HPDE6-E6E7 (cell line): ENCODE measurements around the gene CLCN2.

Source experiments
- DNase-seq: peaks from one replicate; pipeline ENCODE4 v3.0.0; 2011; ENCODE audit warnings: missing footprints; ENCODE audit errors: extremely low spot score

CLCN2 gene

DNA sequence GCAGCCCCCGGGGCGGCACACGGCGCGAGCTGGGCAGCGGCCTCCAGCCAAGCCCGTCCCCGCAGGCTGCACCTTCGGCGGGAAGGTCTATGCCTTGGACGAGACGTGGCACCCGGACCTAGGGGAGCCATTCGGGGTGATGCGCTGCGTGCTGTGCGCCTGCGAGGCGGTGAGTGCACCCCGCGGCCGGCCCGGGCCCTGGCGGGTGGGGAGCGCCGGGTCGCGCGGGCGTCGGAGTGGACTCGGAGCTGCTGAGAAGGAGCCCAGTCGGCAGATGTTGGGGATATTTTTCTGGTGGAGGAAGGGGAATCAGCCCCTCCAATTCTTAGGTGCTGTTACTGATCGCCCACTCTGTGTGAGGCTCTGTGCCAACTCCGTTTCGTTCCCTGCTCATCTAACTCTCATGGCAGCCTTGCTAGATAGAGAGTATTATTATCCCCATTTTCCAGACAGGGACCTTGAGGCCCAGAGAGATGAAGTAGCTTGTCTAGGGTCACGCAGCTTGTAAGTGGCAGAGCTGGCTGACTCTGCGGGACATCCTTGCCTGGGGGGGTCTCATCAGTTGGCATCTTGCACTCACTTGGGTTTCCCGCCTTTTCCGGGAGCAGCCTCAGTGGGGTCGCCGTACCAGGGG, 19.3 kb upstream of the CLCN2 start:
- DNase-seq: no peak

- DNase-seq: peak; percentile 53
Measured at GRCh38 chr3:184380185-184380626, 18.8 kb upstream of the CLCN2 start.

DNA sequence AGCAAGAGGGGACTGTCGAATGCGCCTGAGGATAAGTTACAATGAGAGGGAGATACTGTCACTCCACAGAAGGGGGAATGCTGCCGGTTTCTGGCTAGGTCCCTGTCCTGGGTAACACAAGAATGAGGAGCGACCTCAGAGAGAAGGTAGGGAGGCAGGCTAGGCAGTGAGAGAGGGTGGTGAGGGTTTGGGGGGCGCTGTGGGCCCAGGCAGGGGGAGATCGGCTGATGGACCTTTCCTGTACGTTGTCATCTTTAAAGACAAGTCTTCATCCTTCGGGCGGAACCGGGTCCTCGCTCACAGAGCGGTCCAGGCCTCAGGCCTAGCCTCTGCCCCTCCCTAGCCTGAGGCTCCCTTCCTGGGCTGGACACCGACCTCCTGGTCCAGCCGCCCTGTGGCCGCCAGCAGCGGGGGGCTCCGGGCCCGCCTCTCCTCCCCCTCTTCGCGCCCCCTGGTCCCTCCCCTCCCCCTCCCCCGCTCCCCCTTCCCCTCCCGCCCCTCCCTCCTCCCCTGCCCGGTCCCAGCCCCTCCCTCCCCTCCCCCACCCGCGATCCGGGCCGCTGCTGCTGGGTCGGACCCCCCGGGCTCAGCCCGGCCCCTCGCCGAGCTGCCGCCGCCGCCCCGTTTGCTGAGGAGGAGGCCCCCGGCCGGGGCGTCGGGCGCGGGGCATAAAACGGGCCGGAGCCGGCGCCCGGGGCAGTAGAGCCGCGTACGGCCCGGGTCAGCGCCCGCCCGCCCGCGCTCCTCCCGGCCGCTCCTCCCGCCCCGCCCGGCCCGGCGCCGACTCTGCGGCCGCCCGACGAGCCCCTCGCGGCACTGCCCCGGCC, 18.2 kb upstream of the CLCN2 start, which contains the start of gene CHRD:
TSS of gene CHRD (plus strand) at position 697 of the 827 bp plus-strand sequence. CDS start 265 bp downstream, outside the sequence.
- DNase-seq: no peak

- no peak for DNase-seq
Measured at GRCh38 chr3:184378651-184379357, 17.4 kb upstream of the CLCN2 start.

DNA sequence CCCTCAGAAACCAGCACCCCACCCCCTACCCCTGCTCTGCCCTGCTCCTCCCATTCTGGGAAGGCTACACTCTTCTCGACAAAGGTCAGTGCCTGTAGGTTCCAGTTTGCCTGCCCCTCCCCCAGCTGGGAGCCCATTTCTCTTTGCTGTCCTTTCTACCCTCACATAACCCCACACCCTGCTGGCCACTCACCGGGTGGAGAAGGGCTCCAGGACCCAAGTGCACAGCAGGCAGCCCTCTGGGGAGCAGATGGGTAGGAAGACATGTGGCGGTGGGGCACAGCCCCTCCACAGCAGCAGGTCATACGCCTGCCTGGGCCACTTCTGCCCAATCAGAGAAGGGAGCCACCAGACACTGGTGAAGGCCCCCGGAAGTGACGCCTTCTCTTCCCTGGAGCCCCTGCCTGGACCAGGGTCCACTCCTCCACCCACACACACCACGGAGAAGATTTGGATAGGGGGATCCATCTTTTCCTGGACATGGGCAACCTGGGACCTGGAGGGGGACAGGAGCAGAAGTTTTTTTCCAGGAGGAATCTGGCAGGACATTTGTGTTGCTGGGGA, 16.6 kb upstream of the CLCN2 start, which contains the start of gene THPO:
TSS of gene THPO (minus strand) at position 326 of the 564 bp plus-strand sequence. CDS start 1,948 bp downstream, outside the sequence.
- no peak for DNase-seq

- no peak for DNase-seq
Measured at GRCh38 chr3:184377374-184377773, 16.0 kb upstream of the CLCN2 start.

DNA sequence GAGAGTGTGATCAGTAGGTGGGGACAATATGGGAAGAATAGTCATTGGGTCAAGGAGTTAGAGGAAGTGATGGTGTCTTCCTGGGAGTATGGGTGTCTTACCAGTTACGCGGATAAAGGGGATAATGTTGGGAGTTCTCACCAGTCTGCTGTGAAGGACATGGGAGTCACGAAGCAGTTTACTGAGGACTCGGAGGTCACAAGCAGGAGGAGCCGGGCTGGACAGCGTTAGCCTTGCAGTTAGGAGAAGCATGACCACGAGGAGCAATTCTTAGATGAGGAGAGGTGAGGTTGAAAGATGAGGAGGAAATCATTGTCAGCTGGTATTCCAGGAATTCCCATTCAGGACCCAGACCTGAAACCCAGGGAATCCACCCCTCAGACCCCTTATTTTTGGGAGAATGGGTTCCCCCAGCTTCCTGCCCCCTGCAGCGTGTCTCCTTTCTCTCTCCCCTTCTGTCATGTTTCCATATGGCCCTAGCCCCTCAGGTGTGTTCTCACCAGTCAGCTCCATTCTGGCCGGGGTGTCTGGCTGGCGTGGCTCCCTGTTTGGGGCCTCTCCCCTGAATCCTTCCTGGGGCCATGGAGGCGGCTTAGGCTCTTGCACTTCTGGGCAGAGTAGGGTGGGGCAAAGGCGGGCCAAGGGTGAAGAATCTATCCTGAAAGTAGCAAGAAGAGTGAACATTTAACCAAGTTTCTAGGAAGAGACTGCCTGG, 14.5 kb upstream of the CLCN2 start:
- no peak for DNase-seq

- DNase-seq: no peak
Measured at GRCh38 chr3:184373422-184373821, 12.0 kb upstream of the CLCN2 start.

DNA sequence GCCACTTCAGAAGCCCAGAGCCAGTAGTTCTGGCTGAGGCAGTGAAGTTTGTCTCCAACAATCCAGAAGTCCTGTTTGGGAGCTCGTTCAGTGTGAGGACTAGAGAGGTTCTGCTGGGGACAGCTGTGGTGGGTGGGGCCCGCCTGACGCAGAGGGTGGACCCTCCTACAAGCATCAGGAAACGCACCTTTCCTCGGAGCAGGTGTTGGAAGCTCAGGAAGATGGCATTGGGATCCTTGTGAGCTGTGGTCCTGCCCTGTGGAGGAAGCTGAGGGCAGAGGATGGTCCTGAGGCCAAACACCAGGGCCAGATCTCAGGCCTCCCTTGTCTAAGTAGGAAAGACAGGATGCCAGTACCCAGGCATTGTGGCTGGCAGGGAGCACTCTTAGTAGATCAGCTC, 11.5 kb upstream of the CLCN2 start:
- no peak for DNase-seq

DNA sequence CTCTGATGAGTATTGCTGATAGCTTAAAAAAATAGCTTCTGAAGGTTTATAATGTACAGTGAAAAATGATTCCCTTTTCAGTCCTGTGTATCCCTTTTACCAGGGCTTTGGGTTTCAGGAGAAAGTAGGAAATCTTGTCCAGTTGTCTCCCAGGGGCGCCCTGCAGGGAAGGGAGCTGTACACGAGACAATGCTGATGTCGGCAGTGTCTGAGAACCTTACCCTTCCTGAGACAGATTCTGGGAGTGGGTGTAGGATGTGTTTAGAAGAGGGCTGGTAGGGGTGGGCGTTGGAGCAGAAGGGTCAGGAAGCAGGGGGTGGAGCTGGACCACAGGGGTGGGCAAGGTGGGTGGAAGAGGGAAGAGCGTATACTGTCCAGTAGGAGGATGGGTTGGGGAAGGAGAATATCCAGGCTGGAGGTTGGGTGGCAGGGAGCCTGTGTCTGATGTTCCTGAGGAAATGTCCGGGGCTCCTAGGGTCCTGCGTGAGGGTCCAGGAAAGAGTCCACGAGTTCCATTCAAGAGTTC, 11.0 kb upstream of the CLCN2 start:
- no peak for DNase-seq

DNA sequence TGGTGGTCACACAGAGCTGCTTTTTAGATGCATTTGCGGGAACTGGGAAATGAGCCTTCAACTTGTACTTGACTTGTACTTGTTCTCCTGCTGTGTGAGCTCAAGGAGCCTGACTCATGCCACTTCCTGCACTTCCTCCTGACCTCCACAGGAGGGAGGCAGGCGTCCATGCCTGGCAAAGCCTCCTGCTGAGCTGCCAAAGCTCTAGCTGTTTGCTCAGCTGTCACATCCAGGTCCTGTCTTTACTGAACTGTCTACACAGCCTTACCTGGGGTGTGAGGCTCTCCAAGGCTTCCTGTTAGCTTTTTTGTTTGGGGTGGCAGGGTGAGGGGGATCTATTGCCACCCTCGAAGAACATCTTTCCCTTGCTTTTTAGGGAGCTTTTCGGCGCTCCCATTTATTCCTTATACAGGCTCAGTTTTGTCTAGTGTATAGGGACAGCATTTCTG, 10.2 kb upstream of the CLCN2 start:
- peak; percentile 90 for DNase-seq

- DNase-seq: no peak
Measured at GRCh38 chr3:184368586-184369183, 7.3 kb upstream of the CLCN2 start.

- no peak for DNase-seq
Measured at GRCh38 chr3:184368116-184368515, 6.7 kb upstream of the CLCN2 start.

GRCh38 chr3:184366619-184367289, 5.3 kb upstream of the CLCN2 start:
- DNase-seq: no peak

GRCh38 chr3:184362668-184363546, 1.5 kb upstream of the CLCN2 start:
- peak; percentile 94 for DNase-seq

GRCh38 chr3:184361932-184362667, 695 bp upstream of the CLCN2 start:
- DNase-seq: peak; percentile 63

- DNase-seq: no peak
Measured at GRCh38 chr3:184360929-184361531, 375 bp downstream of the CLCN2 start.
